Retinal pigment epithelial cell (primary cell): ENCODE results near the gene EMILIN3.

ENCODE experiments used
- DNase-seq: peaks from one replicate; pipeline ENCODE4 v3.0.0-alpha.2; 2010; ENCODE audit warnings: low read depth
- H3K4me3 ChIP-seq: 2 replicates; pipeline ENCODE4 v1.5.1; 2011; ENCODE audit warnings: mild to moderate bottlenecking, low read length, control low read depth, moderate library complexity
- TF ChIP-seq, protein P1 (sequence below): conservative IDR thresholded peaks from 2 replicates; pipeline ENCODE4 v1.5.1; 2011; ENCODE audit warnings: low read depth, low read length, control low read depth, inconsistent platforms

Gene EMILIN3

DNA sequence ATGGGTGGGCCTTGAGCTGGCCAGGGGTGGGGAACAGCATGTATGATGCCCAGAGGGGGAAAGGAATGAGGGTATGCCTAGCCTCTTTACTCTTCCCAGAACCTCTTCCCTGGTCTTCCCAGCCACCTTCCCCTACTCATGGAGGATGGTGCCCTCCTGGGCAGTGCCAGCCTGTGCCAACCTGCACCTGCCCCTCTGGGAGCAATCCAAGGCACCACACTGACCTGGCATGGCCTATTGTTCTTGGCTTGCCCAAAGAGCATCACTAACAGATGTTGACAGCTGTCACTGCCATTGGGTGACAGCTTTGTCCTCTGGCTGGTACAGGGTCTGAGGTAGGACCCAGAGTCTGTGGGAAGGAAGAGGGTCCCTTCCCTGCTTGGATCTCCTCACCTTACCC lies 13.1 kb downstream of the EMILIN3 start:
- no peak for DNase-seq
- H3K4me3 ChIP-seq, result no peak overlapping the region
- TF ChIP-seq, protein P1, sequence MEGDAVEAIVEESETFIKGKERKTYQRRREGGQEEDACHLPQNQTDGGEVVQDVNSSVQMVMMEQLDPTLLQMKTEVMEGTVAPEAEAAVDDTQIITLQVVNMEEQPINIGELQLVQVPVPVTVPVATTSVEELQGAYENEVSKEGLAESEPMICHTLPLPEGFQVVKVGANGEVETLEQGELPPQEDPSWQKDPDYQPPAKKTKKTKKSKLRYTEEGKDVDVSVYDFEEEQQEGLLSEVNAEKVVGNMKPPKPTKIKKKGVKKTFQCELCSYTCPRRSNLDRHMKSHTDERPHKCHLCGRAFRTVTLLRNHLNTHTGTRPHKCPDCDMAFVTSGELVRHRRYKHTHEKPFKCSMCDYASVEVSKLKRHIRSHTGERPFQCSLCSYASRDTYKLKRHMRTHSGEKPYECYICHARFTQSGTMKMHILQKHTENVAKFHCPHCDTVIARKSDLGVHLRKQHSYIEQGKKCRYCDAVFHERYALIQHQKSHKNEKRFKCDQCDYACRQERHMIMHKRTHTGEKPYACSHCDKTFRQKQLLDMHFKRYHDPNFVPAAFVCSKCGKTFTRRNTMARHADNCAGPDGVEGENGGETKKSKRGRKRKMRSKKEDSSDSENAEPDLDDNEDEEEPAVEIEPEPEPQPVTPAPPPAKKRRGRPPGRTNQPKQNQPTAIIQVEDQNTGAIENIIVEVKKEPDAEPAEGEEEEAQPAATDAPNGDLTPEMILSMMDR, result no peak

DNA sequence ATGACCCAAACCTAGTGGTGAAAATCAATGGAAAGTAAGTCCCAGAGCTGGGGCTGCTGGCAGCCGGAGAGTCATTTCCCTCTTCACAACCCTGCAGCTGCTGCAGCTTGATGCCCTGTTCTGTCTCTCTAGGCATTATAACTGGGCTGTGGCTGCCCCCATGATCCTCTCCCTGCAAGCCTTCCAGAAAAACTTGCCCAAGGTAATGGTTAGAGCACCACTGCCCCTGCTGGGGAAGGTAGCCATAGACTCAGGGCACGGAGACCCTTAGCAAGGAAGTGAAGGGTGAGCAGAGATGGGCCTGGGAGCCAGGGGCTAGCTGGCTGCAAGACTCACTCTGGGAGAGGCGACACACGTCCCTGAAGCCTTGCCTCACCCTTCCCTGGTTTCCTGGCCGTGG lies 14.0 kb downstream of the EMILIN3 start:
- DNase-seq, result no peak
- TF ChIP-seq, protein P1, result no peak
- no peak overlapping the region for H3K4me3 ChIP-seq

DNA sequence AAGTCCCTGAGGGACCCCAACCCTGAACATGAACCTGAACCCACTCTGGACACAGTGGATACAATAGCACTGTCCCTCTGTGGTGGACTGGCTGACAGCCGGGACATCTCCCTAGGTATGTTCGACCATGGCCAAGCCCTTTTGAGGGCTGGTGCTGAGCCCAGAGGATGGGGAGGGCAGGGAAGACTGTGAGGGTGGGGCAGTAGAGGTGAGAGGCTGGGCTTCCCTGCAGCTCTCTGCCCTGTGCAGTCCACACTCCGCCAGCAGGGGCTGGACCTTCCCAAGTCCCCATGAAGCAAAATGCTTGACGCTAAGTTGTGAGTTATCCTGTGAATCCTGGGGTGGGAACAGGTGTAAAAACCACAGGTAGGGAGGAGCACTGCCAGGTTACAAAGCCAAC lies 14.5 kb downstream of the EMILIN3 start:
- no peak overlapping the region for H3K4me3 ChIP-seq
- TF ChIP-seq, protein P1, result peak; percentile 31
- DNase-seq, result no peak

GRCh38 chr20:41350408-41350962 lies 16.1 kb downstream of the EMILIN3 start:
- no peak for DNase-seq
- TF ChIP-seq, protein P1, result no peak
- no peak overlapping the region for H3K4me3 ChIP-seq

DNA sequence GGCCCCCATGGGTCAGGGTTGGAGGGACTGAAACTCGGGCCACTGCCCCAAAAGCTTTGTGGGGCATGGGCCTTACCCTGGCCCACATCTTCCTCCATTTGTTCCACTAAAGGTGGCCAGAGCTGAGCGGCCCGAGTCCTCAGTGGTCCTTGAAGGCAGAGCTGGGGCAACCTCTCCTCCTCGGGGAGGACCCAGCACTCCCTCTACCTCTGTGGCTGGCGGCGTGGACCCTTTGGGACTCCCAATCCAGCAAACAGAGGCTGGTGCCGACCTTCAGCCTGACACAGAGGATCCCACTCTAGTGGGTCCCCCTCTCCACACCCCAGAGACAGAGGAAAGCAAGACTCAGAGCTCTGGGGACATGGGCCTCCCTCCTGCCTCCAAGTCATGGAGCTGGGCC lies 16.7 kb downstream of the EMILIN3 start:
- no peak for DNase-seq
- TF ChIP-seq, protein P1, result no peak
- H3K4me3 ChIP-seq, result no peak overlapping the region

- TF ChIP-seq, protein P1, result no peak
- DNase-seq, result no peak
- H3K4me3 ChIP-seq, result no peak overlapping the region
These were observed 17.4 kb downstream of the EMILIN3 start for GRCh38 chr20:41349266-41349665.

DNA sequence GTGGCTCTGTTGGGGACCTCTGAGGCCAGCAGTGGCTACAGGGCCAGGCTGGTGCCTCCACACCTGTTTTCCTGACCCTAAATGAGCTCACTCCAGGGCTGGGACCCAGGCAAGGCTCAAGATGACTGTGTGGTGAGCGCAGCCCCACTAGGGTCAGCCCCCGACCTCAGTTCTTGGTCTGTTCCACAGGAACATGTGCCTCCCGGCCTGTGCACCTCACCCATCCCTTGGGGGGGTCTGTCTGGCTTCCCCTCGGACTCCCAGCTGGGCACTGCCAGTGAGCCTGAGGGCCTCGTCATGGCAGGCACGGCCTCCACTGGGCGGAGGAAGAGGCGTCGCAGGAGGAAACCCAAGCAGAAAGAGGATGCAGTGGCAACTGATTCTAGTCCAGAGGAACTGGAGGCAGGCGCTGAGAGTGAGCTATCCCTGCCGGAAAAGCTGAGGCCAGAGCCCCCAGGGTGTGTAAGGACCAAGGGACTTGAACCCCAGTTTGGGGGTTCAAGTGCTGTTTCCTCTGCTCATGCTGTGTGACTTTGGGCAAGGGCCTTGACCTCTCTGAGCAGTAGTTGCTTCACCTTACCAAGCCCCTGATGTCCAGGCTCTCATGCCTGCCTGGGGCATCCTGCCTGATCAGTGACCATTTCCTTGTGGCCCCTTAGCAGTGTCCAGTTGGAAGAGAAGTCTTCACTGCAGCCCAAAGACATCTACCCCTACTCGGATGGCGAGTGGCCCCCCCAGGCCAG lies 18.0 kb downstream of the EMILIN3 start:
- DNase-seq, result no peak
- H3K4me3 ChIP-seq, result no peak overlapping the region
- TF ChIP-seq, protein P1, result no peak
